Mucosa of descending colon (tissue), 3 donors: ENCODE data around the gene CHD2. TPM values are rescaled to one million over a fixed set of nuclear protein-coding genes. Genes with fewer than 3 reads are reported as not detected.
"Not testable (repeated sequence)": the region's sequence is repeated elsewhere in the genome, so short reads cannot be mapped to it uniquely, and the experiment has no call there.

Experiments used
- ATAC-seq: fragments of 200-7000 bp; cut with Tn5 transposase; one replicate; pipeline ENCODE4 v1.9.1; 2020; ENCODE audit warnings: mild to moderate bottlenecking, moderate library complexity
- DNase-seq, 3 donors: peaks; one replicate each; pipeline ENCODE4 v3.0.0-alpha.2; 2020
- H3K36me3 ChIP-seq: fragments of 200-600 bp; one replicate; pipeline ENCODE4 v1.8.0; 2021; ENCODE audit warnings: low read depth, mild to moderate bottlenecking
- H3K4me1 ChIP-seq: fragments of 200-600 bp; one replicate; pipeline ENCODE4 v1.8.0; 2021; ENCODE audit warnings: low read depth, mild to moderate bottlenecking
- H3K4me3 ChIP-seq: fragments of 200-600 bp; one replicate; pipeline ENCODE4 v1.8.0; 2021; ENCODE audit warnings: mild to moderate bottlenecking
- H3K9me3 ChIP-seq: fragments of 200-600 bp; one replicate; pipeline ENCODE4 v1.8.0; 2021; ENCODE audit warnings: mild to moderate bottlenecking
- CTCF ChIP-seq: fragments of 200-600 bp; IDR thresholded peaks from one replicate; pipeline ENCODE4 v1.8.0; 2022; ENCODE audit warnings: antibody characterized with exemption, mild to moderate bottlenecking
- intact Hi-C, 2 donors: fragments of 100-400 bp; cut with DNase I in 1 of 2; cut with micrococcal nuclease in 1 of 2; formaldehyde crosslinking; loops; one replicate each; pipeline versions ENCODE4 v1.11.0 to v1.11.1; 2022; cut with DNase I, micrococcal nuclease
- total RNA-seq, 3 donors: library from RNA; stranded (reverse); fragmentation: NEBNext Ultra II Directional in 2 of 3; extraction: Animal tissue kit (Norgen Biotek cat#: 25700) in 2 of 3; gene quantifications; one replicate each; pipeline versions ENCODE4 v1.2.1 to v1.2.4, GENCODE V29; 2021 to 2023
- donor health status: DM: no; HTN: no; CAD: no; lungs with moderate emphysema.
- donor health status: DM: no; HTN: no; CAD: no.
- donor health status: DM: no; HTN: yes; CAD: no.

CHD2 gene
- total RNA-seq, 3 donors from 2014 or later, result 86.2 to 128 (median 110) TPM

GRCh38 chr15:93060336-93061248, 160.5 kb downstream of the CHD2 start:
- DNase-seq (peak in 1 of 3 donors; percentile 16), ATAC-seq (no peak)
- Histone ChIP-seq H3K4me3 (no peak overlapping the region), H3K9me3 (no peaks in the 10 kb centered on the region), H3K4me1 (peaks cover 8% of the 10 kb centered on the region), H3K36me3 (no peaks in the 10 kb centered on the region)
- intact Hi-C loops, result no loop called here
- TF ChIP-seq CTCF, result no peak

- H3K36me3 ChIP-seq, H3K9me3 ChIP-seq, intact Hi-C loops, H3K4me3 ChIP-seq, ATAC-seq, H3K4me1 ChIP-seq: not testable (repeated sequence)
- DNase-seq, result peak in 1 of 3 donors; percentile 20
These were observed 162.6 kb downstream of the CHD2 start for GRCh38 chr15:93062628-93063261.

GRCh38 chr15:93063262-93063671, 163.1 kb downstream of the CHD2 start:
- Histone ChIP-seq H3K36me3 (no peaks in the 10 kb centered on the region), H3K4me3 (no peak overlapping the region), H3K9me3 (no peaks in the 10 kb centered on the region), H3K4me1 (peaks cover 8% of the 10 kb centered on the region)
- ATAC-seq, result peak; percentile 5
- intact Hi-C loops, result no loop called here
- peak in 1 of 3 donors; percentile 14 for DNase-seq
- TF ChIP-seq CTCF, result no peak

GRCh38 chr15:93063796-93064690, 163.9 kb downstream of the CHD2 start:
- no peak overlapping the region for H3K4me3 ChIP-seq
- intact Hi-C loops, result no loop called here
- H3K4me1 ChIP-seq, result peaks cover 8% of the 10 kb centered on the region
- TF ChIP-seq CTCF, result no peak
- H3K9me3 ChIP-seq, result no peaks in the 10 kb centered on the region
- no peak for ATAC-seq
- no peaks in the 10 kb centered on the region for H3K36me3 ChIP-seq
- DNase-seq, result peak in 1 of 3 donors; percentile 10

GRCh38 chr15:93065641-93066045, 165.5 kb downstream of the CHD2 start:
- no peak for DNase-seq
- H3K4me3 ChIP-seq, result no peak overlapping the region
- no peaks in the 10 kb centered on the region for H3K9me3 ChIP-seq
- no peak for ATAC-seq
- intact Hi-C loops, result no loop called here
- no peaks in the 10 kb centered on the region for H3K36me3 ChIP-seq
- peaks cover 8% of the 10 kb centered on the region for H3K4me1 ChIP-seq
- TF ChIP-seq CTCF, result no peak
